WTC11 (cell line): ENCODE results near the gene DHTKD1. TPM values are rescaled to one million over a fixed set of nuclear protein-coding genes. Genes with fewer than 3 reads are reported as not detected.

ENCODE experiments used
- ATAC-seq: fragments of 200-7000 bp; cut with Tn5 transposase; 2 replicates; pipeline ENCODE4 v1.10.0; 2021; ENCODE audit warnings: mild to moderate bottlenecking, moderate library complexity
- CTCF ChIA-PET: fragments of 300-600 bp; sonication (Branson Sonifier 250); formaldehyde crosslinking; loops from one replicate; lab custom pipeline; 2021; ENCODE audit warnings: antibody characterized with exemption; lab: Charles Lee
- POLR2A ChIA-PET: fragments of 350-600 bp; sonication (Branson Sonifier 250); formaldehyde crosslinking; loops from one replicate; lab custom pipeline; 2021; ENCODE audit warnings: antibody characterized with exemption; lab: Charles Lee
- DNase-seq: peaks from one replicate; pipeline ENCODE4 v3.0.0; 2021; ENCODE audit warnings: low spot score
- H3K27ac Mint-ChIP-seq: 2 replicates; pipeline ENCODE4 v1.8.0; 2021; ENCODE audit warnings: mixed read lengths
- H3K27me3 Mint-ChIP-seq: 2 replicates; pipeline ENCODE4 v1.8.0; 2021; ENCODE audit warnings: low read depth, mild to moderate bottlenecking, moderate library complexity, mixed read lengths
- H3K36me3 Mint-ChIP-seq: 2 replicates; pipeline ENCODE4 v1.8.0; 2021; ENCODE audit warnings: mixed read lengths
- H3K4me1 Mint-ChIP-seq: 2 replicates; pipeline ENCODE4 v1.8.0; 2022; ENCODE audit warnings: mixed read lengths
- H3K4me3 Mint-ChIP-seq: 2 replicates; pipeline ENCODE4 v1.8.0; 2021; ENCODE audit warnings: mild to moderate bottlenecking, moderate library complexity, mixed read lengths
- H3K9me3 Mint-ChIP-seq: 2 replicates; pipeline ENCODE4 v1.8.0; 2021; ENCODE audit warnings: mixed read lengths
- ATF1 ChIP-seq: sonication (generic); formaldehyde crosslinking; IDR thresholded peaks from 2 replicates; pipeline ENCODE4 v1.8.1; 2023; ENCODE audit warnings: mild to moderate bottlenecking, moderate library complexity, missing genetic modification reagents
- ESRRA ChIP-seq: sonication (generic); formaldehyde crosslinking; IDR thresholded peaks from 2 replicates; pipeline ENCODE4 v1.8.1; 2022; ENCODE audit warnings: mild to moderate bottlenecking, missing genetic modification reagents, borderline replicate concordance
- GABPB1 ChIP-seq: sonication (generic); formaldehyde crosslinking; IDR thresholded peaks from 2 replicates; pipeline ENCODE4 v1.8.1; 2023; ENCODE audit warnings: mild to moderate bottlenecking, missing genetic modification reagents
- IRF1 ChIP-seq: sonication (generic); formaldehyde crosslinking; IDR thresholded peaks from 2 replicates; pipeline ENCODE4 v1.8.0; 2023; ENCODE audit warnings: missing genetic modification reagents
- MLX ChIP-seq: sonication (generic); formaldehyde crosslinking; IDR thresholded peaks from 2 replicates; pipeline ENCODE4 v1.8.1; 2023; ENCODE audit warnings: mild to moderate bottlenecking, missing genetic modification reagents, moderate library complexity
- NR3C1 ChIP-seq: sonication (generic); formaldehyde crosslinking; conservative IDR thresholded peaks from 2 replicates; pipeline ENCODE4 v1.8.1; 2023; ENCODE audit warnings: low read depth, mild to moderate bottlenecking, missing genetic modification reagents
- PRDM15 ChIP-seq: sonication (generic); formaldehyde crosslinking; IDR thresholded peaks from 2 replicates; pipeline ENCODE4 v1.8.0; 2022; ENCODE audit warnings: missing genetic modification reagents
- PRRX2 ChIP-seq: fragments of 250-450 bp; sonication (Bioruptor Pico); IDR thresholded peaks from 2 replicates; pipeline ENCODE4 v1.8.0; 2021; ENCODE audit warnings: mild to moderate bottlenecking
- SOX15 ChIP-seq: fragments of 250-450 bp; sonication (Bioruptor Pico); IDR thresholded peaks from 2 replicates; pipeline ENCODE4 v1.9.0; 2021; ENCODE audit warnings: mild to moderate bottlenecking
- TEAD1 ChIP-seq: sonication (generic); formaldehyde crosslinking; IDR thresholded peaks from 2 replicates; pipeline ENCODE4 v1.8.0; 2022; ENCODE audit warnings: mild to moderate bottlenecking, missing genetic modification reagents
- ZBTB43 ChIP-seq: sonication (generic); formaldehyde crosslinking; IDR thresholded peaks from 2 replicates; pipeline ENCODE4 v1.8.1; 2023; ENCODE audit warnings: mild to moderate bottlenecking, missing genetic modification reagents
- ZNF121 ChIP-seq: sonication (generic); formaldehyde crosslinking; IDR thresholded peaks from 2 replicates; pipeline ENCODE4 v1.8.0; 2023; ENCODE audit warnings: missing genetic modification reagents
- ZNF263 ChIP-seq: sonication (generic); formaldehyde crosslinking; IDR thresholded peaks from 2 replicates; pipeline ENCODE4 v1.8.1; 2022; ENCODE audit warnings: low read depth, mild to moderate bottlenecking, moderate library complexity, missing genetic modification reagents
- ZNF425 ChIP-seq: fragments of 250-450 bp; sonication (Bioruptor Pico); conservative IDR thresholded peaks from 2 replicates; pipeline ENCODE4 v1.9.0; 2021; ENCODE audit warnings: mild to moderate bottlenecking
- ZNF671 ChIP-seq: fragments of 250-450 bp; sonication (Bioruptor Pico); IDR thresholded peaks from 2 replicates; pipeline ENCODE4 v1.8.0; 2021; ENCODE audit warnings: mild to moderate bottlenecking
- total RNA-seq: library from RNA; stranded (reverse); gene quantifications from 3 replicates; pipeline ENCODE4 v1.2.3, GENCODE V29; 2021
- TF ChIP-seq, protein P1 (sequence below): fragments of 250-450 bp; sonication (Bioruptor Pico); IDR thresholded peaks from 2 replicates; pipeline ENCODE4 v1.9.0; 2021; ENCODE audit warnings: mild to moderate bottlenecking, borderline replicate concordance
- TF ChIP-seq, protein P2 (sequence below): fragments of 200-600 bp; IDR thresholded peaks from 2 replicates; pipeline ENCODE4 v1.8.0; 2022; ENCODE audit warnings: antibody characterized with exemption

DHTKD1 gene
- total RNA-seq, 1 experiment from 2014 or later = 57.9 TPM

DNA sequence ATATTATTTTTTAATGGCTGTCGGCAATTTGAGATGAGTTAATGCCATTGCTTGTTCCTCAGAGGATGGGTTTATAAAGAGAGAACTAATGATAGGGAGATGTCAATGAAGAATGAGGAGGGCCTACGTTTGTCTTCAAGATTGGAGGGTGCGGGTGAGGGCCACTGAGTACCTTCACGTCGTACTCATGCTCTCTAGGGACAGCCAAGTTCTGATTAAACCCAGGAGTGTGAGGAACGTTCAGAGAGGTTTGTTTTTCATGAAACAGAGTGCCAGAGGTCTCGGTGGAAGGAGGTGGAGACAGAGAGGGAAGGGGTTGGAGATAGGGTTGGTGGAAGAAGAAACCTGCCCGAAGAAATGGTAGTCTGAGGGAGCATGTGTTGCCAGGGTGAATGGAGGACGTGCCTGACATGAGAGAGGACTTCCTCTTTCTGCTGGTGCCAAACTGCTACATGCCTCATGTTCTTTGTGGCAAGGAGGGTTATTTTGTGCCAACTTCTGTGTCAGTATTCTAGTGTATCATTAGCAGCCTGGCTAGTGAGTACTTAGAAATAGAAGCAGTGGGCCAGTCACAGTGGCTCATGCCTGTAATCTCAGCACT, 8.9 kb downstream of the DHTKD1 start:
- POLR2A ChIA-PET = interaction anchor here (0.6 kb wide), 1 partner anchor 15 kb away, joined by 5 read pairs; no protein-coding TSS in a partner anchor
- no peak for ATAC-seq
- H3K27me3 Mint-ChIP-seq = no peaks in the 10 kb centered on the region
- peaks cover 28% of the 10 kb centered on the region for H3K36me3 Mint-ChIP-seq
- no peak overlapping the region for H3K4me3 Mint-ChIP-seq
- no peak overlapping the region for H3K27ac Mint-ChIP-seq
- no peaks in the 10 kb centered on the region for H3K9me3 Mint-ChIP-seq
- CTCF ChIA-PET = no interaction called here
- DNase-seq = no peak
- TF ChIP-seq ZNF425 = no peak
- TF ChIP-seq, protein P1, sequence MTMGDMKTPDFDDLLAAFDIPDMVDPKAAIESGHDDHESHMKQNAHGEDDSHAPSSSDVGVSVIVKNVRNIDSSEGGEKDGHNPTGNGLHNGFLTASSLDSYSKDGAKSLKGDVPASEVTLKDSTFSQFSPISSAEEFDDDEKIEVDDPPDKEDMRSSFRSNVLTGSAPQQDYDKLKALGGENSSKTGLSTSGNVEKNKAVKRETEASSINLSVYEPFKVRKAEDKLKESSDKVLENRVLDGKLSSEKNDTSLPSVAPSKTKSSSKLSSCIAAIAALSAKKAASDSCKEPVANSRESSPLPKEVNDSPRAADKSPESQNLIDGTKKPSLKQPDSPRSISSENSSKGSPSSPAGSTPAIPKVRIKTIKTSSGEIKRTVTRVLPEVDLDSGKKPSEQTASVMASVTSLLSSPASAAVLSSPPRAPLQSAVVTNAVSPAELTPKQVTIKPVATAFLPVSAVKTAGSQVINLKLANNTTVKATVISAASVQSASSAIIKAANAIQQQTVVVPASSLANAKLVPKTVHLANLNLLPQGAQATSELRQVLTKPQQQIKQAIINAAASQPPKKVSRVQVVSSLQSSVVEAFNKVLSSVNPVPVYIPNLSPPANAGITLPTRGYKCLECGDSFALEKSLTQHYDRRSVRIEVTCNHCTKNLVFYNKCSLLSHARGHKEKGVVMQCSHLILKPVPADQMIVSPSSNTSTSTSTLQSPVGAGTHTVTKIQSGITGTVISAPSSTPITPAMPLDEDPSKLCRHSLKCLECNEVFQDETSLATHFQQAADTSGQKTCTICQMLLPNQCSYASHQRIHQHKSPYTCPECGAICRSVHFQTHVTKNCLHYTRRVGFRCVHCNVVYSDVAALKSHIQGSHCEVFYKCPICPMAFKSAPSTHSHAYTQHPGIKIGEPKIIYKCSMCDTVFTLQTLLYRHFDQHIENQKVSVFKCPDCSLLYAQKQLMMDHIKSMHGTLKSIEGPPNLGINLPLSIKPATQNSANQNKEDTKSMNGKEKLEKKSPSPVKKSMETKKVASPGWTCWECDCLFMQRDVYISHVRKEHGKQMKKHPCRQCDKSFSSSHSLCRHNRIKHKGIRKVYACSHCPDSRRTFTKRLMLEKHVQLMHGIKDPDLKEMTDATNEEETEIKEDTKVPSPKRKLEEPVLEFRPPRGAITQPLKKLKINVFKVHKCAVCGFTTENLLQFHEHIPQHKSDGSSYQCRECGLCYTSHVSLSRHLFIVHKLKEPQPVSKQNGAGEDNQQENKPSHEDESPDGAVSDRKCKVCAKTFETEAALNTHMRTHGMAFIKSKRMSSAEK (CRISPR knock-in tag) = no peak
- no peak for TF ChIP-seq PRDM15 (CRISPR knock-in tag)
- no peak for TF ChIP-seq SOX15 (CRISPR knock-in tag)
- no peak for TF ChIP-seq ZNF263 (CRISPR knock-in tag)
- TF ChIP-seq MLX (CRISPR knock-in tag) = no peak
- TF ChIP-seq, protein P2, sequence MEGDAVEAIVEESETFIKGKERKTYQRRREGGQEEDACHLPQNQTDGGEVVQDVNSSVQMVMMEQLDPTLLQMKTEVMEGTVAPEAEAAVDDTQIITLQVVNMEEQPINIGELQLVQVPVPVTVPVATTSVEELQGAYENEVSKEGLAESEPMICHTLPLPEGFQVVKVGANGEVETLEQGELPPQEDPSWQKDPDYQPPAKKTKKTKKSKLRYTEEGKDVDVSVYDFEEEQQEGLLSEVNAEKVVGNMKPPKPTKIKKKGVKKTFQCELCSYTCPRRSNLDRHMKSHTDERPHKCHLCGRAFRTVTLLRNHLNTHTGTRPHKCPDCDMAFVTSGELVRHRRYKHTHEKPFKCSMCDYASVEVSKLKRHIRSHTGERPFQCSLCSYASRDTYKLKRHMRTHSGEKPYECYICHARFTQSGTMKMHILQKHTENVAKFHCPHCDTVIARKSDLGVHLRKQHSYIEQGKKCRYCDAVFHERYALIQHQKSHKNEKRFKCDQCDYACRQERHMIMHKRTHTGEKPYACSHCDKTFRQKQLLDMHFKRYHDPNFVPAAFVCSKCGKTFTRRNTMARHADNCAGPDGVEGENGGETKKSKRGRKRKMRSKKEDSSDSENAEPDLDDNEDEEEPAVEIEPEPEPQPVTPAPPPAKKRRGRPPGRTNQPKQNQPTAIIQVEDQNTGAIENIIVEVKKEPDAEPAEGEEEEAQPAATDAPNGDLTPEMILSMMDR = no peak
- no peak for TF ChIP-seq ATF1 (CRISPR knock-in tag)
- TF ChIP-seq ZNF121 (CRISPR knock-in tag) = no peak
- TF ChIP-seq NR3C1 (CRISPR knock-in tag) = no peak
- no peak for TF ChIP-seq PRRX2 (CRISPR knock-in tag)
- TF ChIP-seq GABPB1 (CRISPR knock-in tag) = no peak
- TF ChIP-seq IRF1 (CRISPR knock-in tag) = no peak
- no peak for TF ChIP-seq ZNF671
- TF ChIP-seq TEAD1 (CRISPR knock-in tag) = no peak
- TF ChIP-seq ESRRA (CRISPR knock-in tag) = no peak
- TF ChIP-seq ZBTB43 (CRISPR knock-in tag) = no peak
- no peaks in the 10 kb centered on the region; the same call in 1 of the 2 replicates for H3K4me1 Mint-ChIP-seq
